OCI-LY7 (cell line): ENCODE results near the gene SARDH. TPM values are rescaled to one million over a fixed set of nuclear protein-coding genes. Genes with fewer than 3 reads are reported as not detected.
A peak's percentile ranks its signal among the peaks of the same experiment; 100 is the strongest.

Experiments
- BruUV-seq: library from RNA; stranded (reverse); fragments of 400-500 nt; replicated peaks from 2 replicates; lab custom pipeline; 2021; lab: Mats Ljungman, UMichigan
- CTCF ChIA-PET: fragments of 300-600 bp; sonication (Branson Sonifier 250); formaldehyde crosslinking; loops from one replicate; lab custom pipeline; 2022; ENCODE audit warnings: antibody characterized with exemption; ENCODE audit not compliant: unreplicated experiment; lab: Charles Lee
- POLR2A ChIA-PET: fragments of 300-600 bp; sonication (Branson Sonifier 250); formaldehyde crosslinking; loops from one replicate; lab custom pipeline; 2022; ENCODE audit warnings: antibody characterized with exemption; lab: Charles Lee
- DNase-seq: peaks from one replicate; pipeline ENCODE4 v3.0.0-alpha.2; 2015; ENCODE audit warnings: low spot score
- H2AFZ ChIP-seq: fragments of 200-600 bp; sonication (generic), shearing (Covaris generic); 2 replicates; pipeline ENCODE4 v1.6.1; 2014; ENCODE audit warnings: mild to moderate bottlenecking, antibody characterized with exemption, low read length, moderate library complexity
- H3K27ac ChIP-seq: fragments of 200-600 bp; sonication (generic); 2 replicates; pipeline ENCODE4 v1.5.1; 2014; ENCODE audit warnings: mixed run types, low read depth, mild to moderate bottlenecking, moderate library complexity, low read length, inconsistent platforms; ENCODE audit not compliant: poor library complexity, severe bottlenecking
- H3K36me3 ChIP-seq: fragments of 200-600 bp; sonication (generic); 2 replicates; pipeline ENCODE4 v1.6.1; 2014; ENCODE audit warnings: mild to moderate bottlenecking, antibody characterized with exemption, low read length, moderate library complexity, mixed read lengths; ENCODE audit not compliant: insufficient read depth
- H3K4me1 ChIP-seq: fragments of 200-600 bp; sonication (generic); 2 replicates; pipeline ENCODE4 v1.5.1; 2014; ENCODE audit warnings: mild to moderate bottlenecking, low read length; ENCODE audit not compliant: insufficient read depth, poor library complexity, severe bottlenecking
- H3K4me2 ChIP-seq: fragments of 200-600 bp; sonication (generic); 2 replicates; pipeline ENCODE4 v1.6.1; 2014; ENCODE audit warnings: mild to moderate bottlenecking, low read length
- H3K4me3 ChIP-seq: fragments of 200-600 bp; sonication (generic); 2 replicates; pipeline ENCODE4 v1.5.1; 2014; ENCODE audit warnings: mild to moderate bottlenecking, low read depth, low read length; ENCODE audit not compliant: poor library complexity, severe bottlenecking
- H3K79me2 ChIP-seq: fragments of 200-600 bp; sonication (generic); 2 replicates; pipeline ENCODE4 v1.6.1; 2016; ENCODE audit warnings: low read depth, mild to moderate bottlenecking, low read length, moderate library complexity, mixed read lengths; ENCODE audit not compliant: insufficient read depth
- H3K9me2 ChIP-seq: fragments of 200-600 bp; sonication (generic); 2 replicates; pipeline ENCODE4 v1.6.1; 2016; ENCODE audit warnings: mild to moderate bottlenecking, low read length, mixed read lengths; ENCODE audit not compliant: insufficient read depth
- H3K9me3 ChIP-seq: fragments of 200-600 bp; sonication (generic); 2 replicates; pipeline ENCODE4 v1.6.1; 2014; ENCODE audit warnings: mild to moderate bottlenecking, mixed run types, low read length, mixed read lengths
- H4K20me1 ChIP-seq: fragments of 200-600 bp; sonication (generic); 2 replicates; pipeline ENCODE4 v1.6.1; 2014; ENCODE audit warnings: mild to moderate bottlenecking, antibody characterized with exemption, low read length, moderate library complexity, mixed read lengths; ENCODE audit not compliant: insufficient read depth
- CTCF ChIP-seq: fragments of 200-600 bp; sonication (generic); conservative IDR thresholded peaks from 2 replicates; pipeline ENCODE4 v1.5.1; 2014; ENCODE audit warnings: mild to moderate bottlenecking, antibody characterized with exemption, low read length, moderate library complexity, mixed read lengths
- EZH2phosphoT487 ChIP-seq: fragments of 200-600 bp; sonication (generic); IDR thresholded peaks from 2 replicates; pipeline ENCODE4 v1.6.1; 2018; ENCODE audit warnings: low read depth, borderline replicate concordance, mild to moderate bottlenecking, mixed run types, antibody characterized with exemption, low read length, moderate library complexity, mixed read lengths
- intact Hi-C: fragments of 100-400 bp; cut with micrococcal nuclease; formaldehyde crosslinking; loops from one replicate; pipeline ENCODE4 v1.10.0; 2022; ENCODE audit not compliant: unreplicated experiment
- total RNA-seq, 2 experiments: library from RNA; depleted of rRNA in 1 of 2; stranded (reverse); fragments of >200 nt in 1 of 2; shearing (Covaris generic) in 1 of 2; gene quantifications; 2 replicates each; pipeline ENCODE4 v1.2.3, GENCODE V29; 2014 to 2022

SARDH gene
- total RNA-seq, 2 experiments from 2014 or later = 42.8 to 60.8 TPM

- Histone ChIP-seq H3K36me3 (peaks cover 28% of the 10 kb centered on the region), H3K4me1 (peaks cover 83% of the 10 kb centered on the region), H4K20me1 (no peaks in the 10 kb centered on the region), H2AFZ (no peak overlapping the region), H3K4me3 (peak overlapping the region; percentile 73), H3K9me2 (no peaks in the 10 kb centered on the region), H3K27ac (peak overlapping the region; percentile 91), H3K4me2 (peak overlapping the region; percentile 96), H3K9me3 (peaks cover 4% of the 10 kb centered on the region; the same call in 1 of the 2 replicates), H3K79me2 (peaks cover 48% of the 10 kb centered on the region; the same call in 1 of the 2 replicates)
- CTCF ChIA-PET = no interaction called here
- intact Hi-C loops = loop anchor here (5.0 kb wide), 2 partner anchors 225 to 1235 kb away; partner anchors contain the start of gene SLC2A6
- BruUV-seq = no TSS peak
- no peak for TF ChIP-seq CTCF
- no peak for TF ChIP-seq EZH2phosphoT487
- DNase-seq = peak; percentile 88
- POLR2A ChIA-PET = interaction anchor here (1.3 kb wide), 1 partner anchor 117 kb away, joined by 4 read pairs; no protein-coding TSS in a partner anchor
These were observed 36.0 kb downstream of the SARDH start for GRCh38 chr9:133701981-133702797.

- Histone ChIP-seq H3K9me3 (peaks cover 4% of the 10 kb centered on the region; the same call in 1 of the 2 replicates), H3K36me3 (peaks cover 29% of the 10 kb centered on the region), H3K4me3 (peak overlapping the region; percentile 73), H3K79me2 (peaks cover 56% of the 10 kb centered on the region; the same call in 1 of the 2 replicates), H2AFZ (no peak overlapping the region), H3K9me2 (no peaks in the 10 kb centered on the region), H3K4me2 (peak overlapping the region; percentile 96), H4K20me1 (no peaks in the 10 kb centered on the region), H3K4me1 (peaks cover 83% of the 10 kb centered on the region), H3K27ac (peak overlapping the region; percentile 91)
- POLR2A ChIA-PET = no interaction called here
- TF ChIP-seq CTCF = no peak
- no TSS peak for BruUV-seq
- CTCF ChIA-PET = interaction anchor here (0.6 to 1.0 kb wide), 3 partner anchors 8 to 316 kb away, joined by 3 to 4 read pairs (median 3); no protein-coding TSS in a partner anchor
- peak; percentile 53 for DNase-seq
- intact Hi-C loops = loop anchor here (5.0 kb wide), 2 partner anchors 224 to 1236 kb away; partner anchors contain the start of gene SLC2A6
These were observed 36.7 kb downstream of the SARDH start for GRCh38 chr9:133701321-133701980.
